ENCODE results near the gene MGLL.

The MGLL gene

DNA sequence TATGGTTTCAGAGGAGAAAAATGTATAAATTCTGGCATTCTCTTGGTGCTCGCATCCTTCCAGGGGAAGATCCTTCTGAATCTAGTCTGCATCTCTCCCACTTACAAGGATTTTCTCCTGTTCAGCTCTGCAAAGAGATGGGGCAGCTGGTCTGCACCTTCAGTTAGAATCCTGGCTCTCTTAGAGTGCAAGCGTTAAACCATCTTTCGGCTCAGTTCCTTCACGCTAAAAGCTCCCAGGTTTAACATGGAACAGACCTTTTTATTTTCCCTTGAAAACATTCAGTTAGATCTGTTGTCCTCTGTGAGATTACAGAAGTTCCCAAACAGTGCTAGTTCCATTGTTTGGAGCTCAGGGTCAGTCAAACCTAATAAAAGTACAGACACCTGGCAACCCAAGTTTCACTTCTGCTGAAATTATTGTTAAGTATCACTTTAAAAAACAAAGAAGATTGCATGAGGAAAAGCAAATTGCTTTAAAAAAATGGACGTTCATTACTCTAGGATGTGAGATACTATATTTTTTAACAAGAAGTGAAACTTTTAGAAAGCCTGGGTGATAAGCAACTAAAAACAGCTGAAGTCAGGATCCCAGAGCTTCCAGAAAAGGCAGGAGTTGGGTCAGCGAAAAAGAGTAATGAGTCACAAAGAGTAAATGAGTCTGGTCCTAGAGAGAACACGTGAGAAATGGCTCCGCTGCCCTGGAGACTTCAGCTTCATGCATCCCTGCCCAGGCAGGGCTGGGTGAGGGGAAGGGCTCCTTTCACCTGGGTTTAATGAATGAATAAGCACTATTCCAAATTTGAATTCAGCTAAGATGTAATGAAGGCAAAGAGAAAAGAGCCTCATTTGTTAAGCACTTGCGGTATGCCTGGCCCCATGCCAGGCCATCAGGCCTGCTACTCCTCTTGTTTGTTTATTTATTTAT is 86.3 kb downstream of the MGLL start:
- DNase-seq: peak; percentile 67

DNA sequence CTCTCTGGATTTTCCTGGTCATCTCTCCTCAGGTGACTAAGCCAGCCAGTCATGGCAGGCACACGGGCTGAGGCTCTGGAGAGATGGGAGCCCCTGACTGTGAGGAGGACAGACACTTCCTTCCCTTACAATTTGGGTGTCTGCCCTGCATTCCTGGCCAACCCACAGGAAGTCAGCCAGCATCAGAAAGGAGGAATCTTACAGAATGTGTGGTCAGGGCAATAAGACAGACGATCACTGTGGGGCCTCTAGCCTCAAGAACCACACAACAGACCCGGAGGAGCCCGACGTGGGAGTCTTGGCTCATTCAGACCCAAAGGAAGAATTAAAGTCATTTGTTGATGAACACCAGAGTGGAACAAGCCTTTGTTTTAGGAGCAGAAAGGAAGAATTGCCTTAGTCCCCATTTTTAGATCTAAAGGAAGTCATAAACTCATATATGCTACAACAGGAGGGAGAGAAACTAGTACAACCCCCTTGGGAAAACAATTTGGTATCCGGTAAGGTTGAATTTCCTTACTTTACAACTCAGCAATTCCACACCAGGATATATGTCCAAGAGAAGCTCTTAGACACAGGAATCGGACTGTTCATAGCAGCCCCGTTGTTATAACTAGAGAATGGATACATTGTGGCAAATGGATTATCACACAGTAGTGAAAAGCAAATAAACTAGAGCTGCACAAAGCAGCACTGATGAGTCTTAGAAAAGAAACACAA is 87.4 kb downstream of the MGLL start:
- DNase-seq: peak; percentile 70

DNA sequence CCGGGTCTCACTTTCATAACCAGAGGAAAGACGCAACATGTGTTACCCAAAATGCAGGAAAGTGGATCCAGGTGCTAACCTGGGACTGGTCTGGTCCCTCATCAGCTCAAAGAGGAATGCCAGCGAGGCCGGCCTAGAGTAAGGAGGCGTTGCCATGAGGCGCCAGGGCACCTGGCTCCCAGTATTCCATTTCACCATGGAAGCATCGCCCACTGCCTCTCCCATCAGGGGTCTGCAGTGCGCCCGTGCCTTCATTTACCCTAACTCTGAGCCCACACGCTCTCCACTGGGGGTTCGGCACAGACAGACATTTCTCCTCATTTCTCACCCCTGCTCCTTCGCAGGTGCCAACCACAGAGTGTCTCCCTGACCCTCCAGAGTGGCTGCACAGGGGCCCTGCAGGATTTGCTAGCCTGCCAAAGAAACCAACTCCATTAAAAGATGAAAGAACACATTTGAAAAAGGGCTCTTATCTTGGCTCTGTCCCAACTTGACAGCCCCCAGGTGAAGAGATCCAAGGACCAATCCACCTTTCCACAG is 88.1 kb downstream of the MGLL start:
- no peak for DNase-seq

DNA sequence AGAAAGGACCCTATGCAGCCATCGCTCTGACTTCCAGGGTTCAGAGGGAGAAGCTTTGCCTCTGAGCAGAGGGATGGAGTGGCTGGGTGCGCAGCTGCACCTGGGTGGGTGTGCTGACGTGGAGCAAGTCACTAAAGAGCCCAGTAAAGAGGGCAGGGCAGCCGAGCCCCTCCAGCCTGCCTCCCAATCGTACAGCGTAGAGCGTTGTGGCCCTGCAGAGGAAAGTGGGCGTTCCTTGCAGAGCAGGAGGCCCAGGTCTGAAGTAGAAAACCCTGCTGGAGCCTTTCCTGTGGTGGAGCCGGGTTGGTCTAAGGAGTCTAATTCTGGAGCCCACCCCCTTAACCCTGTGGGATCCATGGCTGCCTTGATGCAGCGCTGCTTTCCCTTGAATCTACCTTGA is 88.5 kb downstream of the MGLL start:
- no peak for DNase-seq

DNA sequence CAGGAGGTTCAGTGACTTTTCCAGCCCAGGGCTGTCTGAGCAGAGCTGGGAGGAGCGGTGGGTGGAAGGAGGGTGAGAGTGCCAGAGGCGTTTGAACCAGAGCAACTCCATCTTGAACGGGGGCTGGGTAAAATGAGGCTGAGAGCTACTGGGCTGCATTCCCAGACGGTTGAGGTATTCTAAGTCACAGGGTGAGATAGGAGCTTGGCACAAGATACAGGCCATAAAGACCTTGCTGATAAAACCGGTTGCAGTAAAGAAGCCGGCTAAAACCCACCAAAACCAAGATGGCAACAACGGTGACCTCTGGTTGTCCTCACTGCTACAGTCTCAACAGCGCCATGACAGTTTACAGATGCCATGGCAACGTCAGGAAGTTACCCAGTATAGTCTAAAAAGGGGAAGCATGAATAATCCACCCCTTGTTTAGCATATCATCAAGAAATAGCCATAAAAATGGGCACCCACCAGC is 89.4 kb downstream of the MGLL start:
- no peak for DNase-seq

DNA sequence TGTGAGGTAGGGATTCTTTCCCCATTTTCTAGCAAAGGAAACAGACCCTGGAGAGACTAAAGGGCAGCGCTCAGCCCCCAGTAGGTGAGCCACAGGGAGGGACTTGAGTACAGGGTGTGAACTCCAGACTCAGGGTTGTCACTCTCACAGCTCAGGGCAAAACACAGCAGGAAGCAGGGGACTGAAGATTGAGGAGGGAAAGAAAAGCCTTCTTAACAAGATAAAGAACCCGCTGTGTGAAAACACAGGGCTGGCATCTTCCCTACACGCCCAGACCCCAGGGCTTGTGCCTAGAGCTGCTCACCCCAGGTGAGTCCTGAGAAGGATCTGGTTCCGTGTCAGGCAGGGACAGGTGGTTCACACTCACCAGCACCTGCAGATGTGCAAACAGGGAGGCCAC is 90.0 kb downstream of the MGLL start:
- no peak for DNase-seq

DNA sequence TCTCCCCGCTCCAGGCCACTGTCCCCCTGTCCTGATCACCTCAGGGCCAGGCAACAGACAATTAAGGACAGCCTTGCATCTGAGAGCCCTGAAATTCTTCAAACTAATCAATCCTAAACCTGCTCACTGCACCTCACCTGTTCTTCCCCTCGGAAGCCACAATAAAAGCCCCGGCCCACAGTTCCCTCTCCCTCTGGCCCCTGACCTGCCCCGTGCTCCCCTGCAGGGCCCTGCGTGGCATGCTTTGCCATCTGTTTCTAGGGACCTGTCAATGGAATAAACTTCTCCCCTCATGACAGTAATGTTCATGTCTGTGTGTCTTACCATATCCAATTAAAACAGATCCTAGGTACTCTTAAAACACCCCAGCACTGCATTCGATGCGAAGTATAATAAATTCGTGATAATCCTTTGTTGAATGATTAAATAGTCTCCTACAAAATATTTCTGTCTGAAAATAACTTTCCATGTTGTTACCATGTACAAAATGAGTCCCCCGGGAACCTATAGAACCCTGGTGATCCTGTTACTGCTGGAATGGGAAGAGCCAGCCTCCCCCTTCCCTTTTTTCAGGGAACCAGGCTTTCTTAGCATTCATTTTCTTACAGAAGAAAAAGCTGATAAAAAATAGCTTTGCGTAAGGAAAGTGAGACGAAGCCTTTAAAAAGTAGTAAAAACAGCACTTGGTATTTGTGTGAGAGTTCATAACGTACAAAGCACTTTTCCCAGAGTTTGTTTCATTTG is 90.6 kb downstream of the MGLL start:
- no peak for DNase-seq

DNA sequence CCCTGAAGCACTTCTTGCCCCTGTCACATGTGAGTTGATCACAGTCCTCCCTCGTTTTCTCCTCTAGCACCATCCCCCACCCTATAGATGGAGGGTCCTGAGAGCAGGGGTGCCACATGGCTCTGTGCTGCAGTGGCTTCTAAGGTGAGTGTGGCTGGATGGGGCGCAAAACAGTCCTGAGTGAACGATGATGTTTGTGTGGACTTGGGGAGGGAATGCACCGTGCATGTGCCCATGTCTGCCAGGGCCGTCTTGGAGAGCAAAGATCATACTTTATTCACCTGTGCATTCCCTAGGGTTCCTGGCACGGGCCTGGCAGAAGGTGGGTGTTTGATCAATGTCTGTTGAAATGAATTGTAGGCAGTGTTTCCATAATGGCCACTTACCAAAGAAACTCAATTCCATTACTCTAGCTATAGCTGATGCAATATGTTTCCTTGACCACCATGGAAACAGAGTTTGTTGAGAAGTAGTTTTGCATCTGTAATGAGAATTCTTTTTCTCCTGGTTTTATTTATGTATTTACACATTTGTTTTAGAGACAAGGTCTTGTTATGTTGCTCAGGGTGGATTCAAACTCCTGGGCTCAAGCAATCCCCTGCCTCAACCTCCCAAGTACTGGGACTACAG is 91.5 kb downstream of the MGLL start:
- DNase-seq: no peak

DNA sequence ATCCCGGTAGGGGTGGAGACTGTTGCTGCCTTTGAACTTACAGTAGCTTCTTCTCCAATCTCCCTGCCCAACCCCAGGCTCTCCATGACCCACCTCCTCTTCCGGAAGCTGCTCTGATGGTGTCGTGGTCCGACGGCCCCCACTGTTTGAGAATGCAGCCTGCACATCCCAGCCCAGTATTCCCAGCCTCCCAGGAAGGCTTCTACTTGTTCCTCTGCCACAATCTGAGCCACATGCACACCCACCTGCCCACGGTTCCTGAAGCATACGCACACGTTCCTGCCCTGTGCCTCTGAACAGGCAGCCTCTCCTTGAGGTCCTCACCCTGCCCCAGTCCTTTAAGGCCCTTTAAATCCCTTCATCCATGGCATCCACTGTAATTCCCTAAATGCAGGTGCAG is 92.1 kb downstream of the MGLL start:
- DNase-seq: no peak

DNA sequence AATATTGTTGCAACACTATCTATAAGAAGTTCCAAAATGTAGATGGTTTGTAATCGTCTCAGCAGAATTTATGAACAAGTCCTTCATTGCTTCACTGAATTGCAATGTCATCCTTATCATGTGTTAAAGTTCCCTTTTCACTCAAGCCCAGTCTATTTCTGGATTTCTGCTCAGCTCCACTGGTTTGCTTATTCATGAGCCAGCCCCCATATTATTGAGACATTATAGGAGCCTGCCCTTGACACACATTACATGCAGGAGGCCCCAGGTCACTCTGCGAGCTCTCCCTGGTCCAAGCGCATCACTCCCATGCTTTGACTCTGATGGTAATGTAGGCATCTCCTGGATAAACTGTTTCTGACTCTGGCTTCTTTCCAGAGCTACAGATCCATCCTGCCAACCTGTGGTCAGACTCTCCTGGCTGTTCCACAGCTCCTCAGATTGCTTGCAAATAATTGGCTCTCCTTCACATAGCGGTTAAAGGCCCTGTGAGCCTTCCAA is 92.7 kb downstream of the MGLL start:
- DNase-seq: no peak

DNA sequence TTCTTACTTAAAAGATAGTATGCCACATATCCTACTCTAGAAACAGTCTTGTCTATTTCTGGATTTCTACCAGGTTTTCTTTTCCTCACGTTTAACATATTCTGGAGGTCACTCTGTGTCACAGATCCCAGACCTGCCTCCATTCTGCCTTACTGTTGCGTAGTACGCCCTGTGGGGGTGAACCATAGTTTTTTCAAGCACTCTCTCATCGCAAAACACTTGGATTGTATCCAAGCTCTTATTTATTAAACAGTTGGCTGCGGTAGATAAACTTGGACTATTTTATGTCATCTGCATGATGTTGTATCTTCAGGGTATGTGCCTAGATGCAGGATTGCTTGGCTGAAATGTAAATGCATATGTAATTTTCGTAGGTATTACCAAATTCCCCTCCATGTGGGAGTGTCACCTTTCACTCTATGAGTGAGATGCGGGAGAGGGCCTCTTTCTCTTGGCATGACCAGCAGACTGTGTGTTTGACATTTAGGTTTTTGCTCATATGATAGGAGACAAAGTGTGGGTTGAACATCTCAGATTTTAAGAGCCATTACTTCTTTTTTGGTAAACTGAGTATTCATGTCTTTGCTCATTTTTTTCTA is 93.8 kb downstream of the MGLL start:
- no peak for DNase-seq

DNA sequence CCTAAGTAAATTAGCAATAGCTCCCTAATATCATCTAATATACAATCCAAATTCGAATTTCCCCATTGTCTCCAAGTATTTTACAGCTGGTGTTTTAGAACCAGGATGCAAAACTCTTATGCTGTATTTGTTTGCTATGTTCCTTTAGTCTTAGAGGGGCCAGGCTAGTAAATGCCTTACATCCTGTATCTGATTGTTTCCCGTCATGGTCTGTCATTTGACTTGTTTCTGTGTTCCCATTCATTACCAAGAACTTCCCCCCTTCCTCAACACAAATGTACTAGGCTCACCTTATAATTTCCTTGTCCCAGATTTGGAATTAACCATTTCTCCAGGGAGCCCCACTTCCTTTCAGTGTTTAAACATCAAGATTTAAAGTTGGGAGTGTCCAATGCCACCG is 95.4 kb downstream of the MGLL start:
- no peak for DNase-seq

DNA sequence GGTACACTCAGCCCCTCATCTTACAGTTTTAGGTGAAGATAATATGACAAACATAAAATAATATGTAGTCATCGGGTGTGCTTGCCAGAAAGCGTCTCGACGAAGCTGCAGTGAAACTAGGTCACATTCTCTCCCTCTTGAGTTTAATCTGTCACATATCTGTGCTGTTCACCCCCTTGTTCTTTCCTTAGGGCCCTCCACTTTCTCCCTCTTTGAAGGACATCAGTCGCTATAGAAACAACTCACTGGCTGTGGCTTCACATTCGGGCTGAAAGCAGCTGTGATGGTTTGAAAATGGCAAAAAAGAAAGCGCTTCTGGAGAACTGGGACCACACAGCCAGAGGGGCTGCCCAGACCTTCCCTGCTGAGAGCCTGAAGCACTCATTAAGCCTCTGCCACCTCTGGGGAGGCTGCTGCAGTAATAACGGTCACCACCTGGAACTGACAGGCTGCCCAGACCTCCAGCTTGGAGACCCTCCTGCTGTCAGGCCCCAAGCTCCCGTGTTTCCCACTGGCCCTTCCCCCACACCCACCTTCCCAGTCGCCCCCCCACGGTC is 99.2 kb downstream of the MGLL start:
- DNase-seq: no peak

DNA sequence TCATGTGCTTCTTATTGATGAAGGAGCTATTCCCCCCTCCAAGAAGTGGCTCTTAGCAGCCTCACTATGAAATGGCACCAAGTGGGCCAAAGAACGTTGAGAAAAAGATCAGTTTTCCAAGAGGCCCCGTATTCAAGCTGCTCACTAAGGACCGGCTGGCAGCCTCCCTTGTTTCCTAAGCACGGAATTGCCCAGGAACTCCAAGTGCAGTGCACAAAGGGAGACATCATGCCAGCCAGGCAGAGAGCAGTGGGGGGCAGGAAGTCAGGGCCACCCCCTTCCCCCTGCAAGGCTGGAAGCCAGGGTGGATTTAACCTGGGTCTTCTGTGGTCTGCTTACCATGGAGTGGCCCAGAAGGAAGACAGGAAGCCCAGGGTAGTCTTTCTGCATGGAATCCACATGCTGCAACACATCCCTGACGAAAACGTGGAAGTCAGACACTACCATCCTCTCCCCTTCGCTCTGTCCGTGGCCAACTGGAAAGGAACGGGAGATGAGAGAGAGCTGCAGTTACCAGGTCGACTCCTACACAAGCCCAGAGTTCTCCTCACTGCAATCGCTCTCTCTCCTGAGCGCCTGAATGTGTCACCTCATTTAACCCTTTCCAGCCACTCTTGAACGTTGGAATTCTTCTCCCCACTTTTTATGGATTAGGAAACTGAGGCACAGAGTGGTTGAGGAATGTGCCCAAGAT is 100.1 kb downstream of the MGLL start:
- DNase-seq: no peak

DNA sequence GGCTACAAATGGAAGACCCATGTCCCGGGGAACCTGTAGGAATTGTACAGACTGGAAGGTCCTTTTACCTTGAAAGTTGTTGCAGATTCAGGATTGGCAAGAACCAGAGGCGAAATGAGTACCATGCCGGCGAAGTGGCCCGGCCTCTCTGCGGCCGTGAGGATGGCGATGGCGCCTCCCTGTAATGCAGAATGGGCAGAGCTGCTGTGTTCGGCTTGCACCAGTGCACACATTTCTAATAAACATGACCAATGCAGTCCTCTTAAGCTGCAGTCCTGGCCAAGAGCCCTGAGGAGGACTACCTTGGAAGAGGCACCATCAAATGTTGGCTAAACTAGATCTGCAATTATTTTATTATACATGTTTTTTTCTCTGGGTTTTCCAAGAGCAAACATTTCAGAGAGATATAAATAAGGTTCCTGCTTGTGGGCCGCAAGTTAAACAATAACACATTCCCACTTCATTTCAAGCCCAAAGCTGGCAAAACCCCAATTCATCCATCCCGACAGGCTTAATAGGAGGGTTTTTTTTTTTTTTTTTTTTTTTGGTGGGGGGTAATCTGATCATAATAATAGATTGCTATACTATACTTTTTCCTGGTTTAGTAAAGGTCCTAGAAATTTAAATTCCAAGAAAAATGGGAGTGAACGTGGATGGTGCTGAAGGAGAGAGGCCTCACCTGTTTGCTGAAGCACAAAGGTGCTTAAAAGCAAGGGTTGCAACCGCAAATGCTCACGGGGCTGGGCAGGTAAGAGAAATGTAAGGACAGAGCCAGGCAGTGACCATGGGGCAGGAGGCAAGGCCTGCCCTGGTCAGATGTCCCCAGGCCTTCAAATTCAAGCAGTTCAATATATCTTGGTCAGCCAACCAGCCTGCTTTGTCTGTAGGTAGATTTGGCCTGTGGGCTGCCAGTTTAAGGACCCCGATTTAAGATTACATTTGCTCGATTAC is 101.1 kb downstream of the MGLL start:
- DNase-seq: no peak

DNA sequence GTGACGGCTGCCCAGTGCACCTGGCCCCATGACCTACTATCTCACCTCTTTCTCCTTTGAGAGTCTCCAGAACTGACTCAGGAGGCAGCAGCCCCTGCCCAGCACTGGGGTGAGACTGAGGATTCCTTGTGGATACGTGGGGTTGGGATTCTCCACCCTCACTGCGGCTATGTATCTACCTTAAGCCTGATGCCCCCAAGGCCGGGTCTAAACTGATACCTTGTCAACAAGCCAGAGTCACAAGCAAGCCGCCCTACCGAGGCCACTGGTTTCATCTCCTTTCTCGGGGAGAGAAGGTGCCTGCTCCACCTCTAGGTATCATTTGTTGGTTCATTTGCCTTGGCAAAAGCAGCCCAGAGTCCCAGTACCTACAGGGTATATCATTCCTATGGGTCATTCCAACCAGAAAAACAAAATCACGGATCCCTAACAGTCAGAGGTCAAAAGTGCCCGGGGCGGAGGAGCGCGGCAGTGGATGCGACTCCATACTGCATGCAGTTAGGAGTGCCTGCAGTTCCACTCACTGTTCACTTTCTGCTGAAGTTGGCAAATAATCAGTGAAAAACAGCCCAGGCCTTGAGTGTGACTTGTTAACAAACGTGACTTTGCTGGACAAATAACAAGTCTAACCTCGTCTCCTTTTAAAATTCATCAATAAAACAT is 102.0 kb downstream of the MGLL start:
- DNase-seq: no peak

DNA sequence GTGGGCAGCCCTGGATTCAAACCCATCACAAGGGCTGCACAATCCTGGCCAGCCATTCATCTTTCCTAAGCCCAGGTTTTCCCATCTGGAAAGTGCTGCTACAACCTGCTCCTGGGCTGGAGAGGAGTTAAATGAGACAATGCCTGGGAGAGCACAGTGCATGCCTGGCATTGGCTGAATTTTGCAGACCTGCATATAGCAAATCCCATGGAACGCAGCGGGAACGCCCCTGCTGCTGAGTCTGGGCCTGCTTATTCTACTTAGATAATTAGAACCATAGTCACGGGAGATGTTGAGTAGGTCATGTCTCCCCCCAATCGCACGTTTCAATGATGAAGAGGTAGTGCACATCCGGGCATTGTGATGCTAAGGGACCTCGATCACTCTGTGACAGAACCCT is 102.9 kb downstream of the MGLL start:
- DNase-seq: no peak

DNA sequence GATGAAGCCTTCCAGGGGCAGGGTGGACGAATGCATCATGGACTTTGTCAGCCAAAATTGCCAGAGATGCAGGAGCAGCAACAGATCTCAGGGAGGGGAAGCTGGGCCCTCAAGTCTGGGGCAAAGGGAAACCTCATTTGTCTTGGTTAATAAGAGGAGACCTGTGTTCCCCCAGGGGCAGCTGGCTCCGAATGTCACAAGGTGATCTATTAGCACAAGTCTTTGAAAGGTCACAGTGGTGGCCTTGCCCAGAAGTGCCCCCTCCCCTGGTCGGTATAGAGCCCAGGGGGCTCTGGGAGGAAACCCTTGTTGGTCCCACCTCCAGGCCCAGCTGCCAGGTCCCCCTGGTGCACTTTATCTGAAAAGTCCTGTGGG is 103.4 kb downstream of the MGLL start:
- DNase-seq: no peak

DNA sequence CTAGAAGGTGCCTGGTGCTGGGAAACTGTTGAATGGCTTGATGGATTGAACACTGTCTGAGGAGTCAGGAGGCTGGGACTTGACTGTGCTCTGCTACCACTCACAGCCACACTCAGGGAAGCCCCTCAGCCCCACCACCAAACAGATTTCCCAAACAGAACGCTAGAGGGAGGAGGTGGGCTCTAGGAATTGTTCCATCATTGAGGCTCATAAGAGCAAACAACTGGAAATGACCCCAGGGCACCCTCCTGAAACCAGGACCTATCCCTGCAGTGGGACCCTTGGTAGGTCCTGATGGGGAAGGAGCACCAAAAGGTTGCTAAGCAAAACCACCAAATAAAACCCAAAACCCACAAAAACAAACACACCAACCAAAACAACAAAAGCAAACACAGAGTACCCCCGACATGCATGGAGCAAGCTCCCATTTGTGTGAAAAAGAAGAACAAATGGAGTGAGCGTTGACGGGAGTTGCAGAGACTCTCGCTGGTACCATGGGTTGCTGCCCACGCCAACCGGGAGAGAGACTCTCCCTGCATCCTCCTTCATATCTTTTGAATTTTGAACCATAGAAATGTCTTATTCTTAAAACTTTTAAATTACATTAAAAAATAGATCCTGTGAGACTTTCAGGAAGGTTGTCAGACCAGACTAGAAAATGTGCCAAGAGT is 103.9 kb downstream of the MGLL start:
- no peak for DNase-seq

Data from amniotic stem cell (primary cell).